ENCODE measurements around the gene HGF. TPM values are rescaled to one million over a fixed set of nuclear protein-coding genes. Genes with fewer than 3 reads are reported as not detected.

The HGF gene
- total and polyA plus RNA-seq, 2 experiments from 2014 or later: 13.4 to 33.2 TPM

GRCh38 chr7:81776161-81776560 lies 6.3 kb upstream of the HGF start:
- Histone ChIP-seq H3K27me3 (no peaks in the 10 kb centered on the region), H2AFZ (no peak overlapping the region), H3K9me2 (replicated peaks; ENCODE audit: insufficient read depth) (no peaks in the 10 kb centered on the region), H4K20me1 (ENCODE audit: insufficient read depth, poor library complexity, severe bottlenecking) (no peaks in the 10 kb centered on the region), H3K79me2 (no peaks in the 10 kb centered on the region), H3K27ac (no peak overlapping the region), H3K4me3 (no peak overlapping the region), H3K4me1 (ENCODE audit: insufficient read depth) (no peaks in the 10 kb centered on the region), H3K4me2 (no peak overlapping the region), H3K9me3 (ENCODE audit: low read depth) (no peaks in the 10 kb centered on the region), H3K36me3 (replicated peaks; ENCODE audit: insufficient read depth, low read depth) (no peaks in the 10 kb centered on the region)
- WGBS (ENCODE audit: low lambda C conversion rate, missing lambda C conversion rate): 71% methylated on average over 1 of the region's 1 CpG
- no peak for DNase-seq (ENCODE audit: low spot score)
- TF ChIP-seq EZH2 (IDR thresholded peaks at IDR 0.05; ENCODE audit: borderline replicate concordance) (no peak), EZH2phosphoT487 (IDR thresholded peaks at IDR 0.05; ENCODE audit: low read depth, severe bottlenecking, unreplicated experiment) (no peak), CTCF (IDR thresholded peaks at IDR 0.05; ENCODE audit: poor library complexity) (no peak)

GRCh38 chr7:81775560-81775959 lies 5.7 kb upstream of the HGF start:
- Histone ChIP-seq H3K27me3 (no peaks in the 10 kb centered on the region), H3K9me2 (replicated peaks; ENCODE audit: insufficient read depth) (no peaks in the 10 kb centered on the region), H3K4me2 (no peak overlapping the region), H3K4me3 (no peak overlapping the region), H2AFZ (no peak overlapping the region), H3K9me3 (ENCODE audit: low read depth) (no peaks in the 10 kb centered on the region), H3K4me1 (ENCODE audit: insufficient read depth) (no peaks in the 10 kb centered on the region), H3K79me2 (no peaks in the 10 kb centered on the region), H4K20me1 (ENCODE audit: insufficient read depth, poor library complexity, severe bottlenecking) (no peaks in the 10 kb centered on the region), H3K36me3 (replicated peaks; ENCODE audit: insufficient read depth, low read depth) (no peaks in the 10 kb centered on the region), H3K27ac (no peak overlapping the region)
- 86% methylated on average over 2 of the region's 2 CpGs for WGBS (ENCODE audit: low lambda C conversion rate, missing lambda C conversion rate)
- TF ChIP-seq EZH2 (IDR thresholded peaks at IDR 0.05; ENCODE audit: borderline replicate concordance) (no peak), EZH2phosphoT487 (IDR thresholded peaks at IDR 0.05; ENCODE audit: low read depth, severe bottlenecking, unreplicated experiment) (no peak), CTCF (IDR thresholded peaks at IDR 0.05; ENCODE audit: poor library complexity) (no peak)
- no peak for DNase-seq (ENCODE audit: low spot score)

- H4K20me1 ChIP-seq (ENCODE audit: insufficient read depth, poor library complexity, severe bottlenecking): no peaks in the 10 kb centered on the region
- no peak overlapping the region for H3K4me2 ChIP-seq
- H3K27ac ChIP-seq: no peak overlapping the region
- no peaks in the 10 kb centered on the region for H3K9me3 ChIP-seq (ENCODE audit: low read depth)
- no peaks in the 10 kb centered on the region for H3K36me3 ChIP-seq (replicated peaks; ENCODE audit: insufficient read depth, low read depth)
- H3K9me2 ChIP-seq (replicated peaks; ENCODE audit: insufficient read depth): no peaks in the 10 kb centered on the region
- H3K27me3 ChIP-seq: no peaks in the 10 kb centered on the region
- H2AFZ ChIP-seq: no peak overlapping the region
- no peak for TF ChIP-seq CTCF (IDR thresholded peaks at IDR 0.05; ENCODE audit: poor library complexity)
- no peak for TF ChIP-seq EZH2 (IDR thresholded peaks at IDR 0.05; ENCODE audit: borderline replicate concordance)
- H3K4me3 ChIP-seq: no peak overlapping the region
- no peaks in the 10 kb centered on the region for H3K79me2 ChIP-seq
- WGBS (ENCODE audit: low lambda C conversion rate, missing lambda C conversion rate): 81% methylated on average over 5 of the region's 5 CpGs
- no peaks in the 10 kb centered on the region for H3K4me1 ChIP-seq (ENCODE audit: insufficient read depth)
- no peak for DNase-seq (ENCODE audit: low spot score)
These were observed 4.7 kb upstream of the HGF start for GRCh38 chr7:81774551-81774950.

GRCh38 chr7:81770728-81771223 lies 929 bp upstream of the HGF start:
- WGBS (ENCODE audit: low lambda C conversion rate, missing lambda C conversion rate): 86% methylated on average over 7 of the region's 7 CpGs
- Histone ChIP-seq H3K27ac (no peak overlapping the region), H3K4me3 (no peak overlapping the region), H3K79me2 (peaks cover 14% of the 10 kb centered on the region), H3K9me3 (ENCODE audit: low read depth) (no peaks in the 10 kb centered on the region), H2AFZ (peak overlapping the region; percentile 26), H3K27me3 (peaks cover 6% of the 10 kb centered on the region), H3K36me3 (replicated peaks; ENCODE audit: insufficient read depth, low read depth) (no peaks in the 10 kb centered on the region), H3K4me1 (ENCODE audit: insufficient read depth) (no peaks in the 10 kb centered on the region), H3K9me2 (replicated peaks; ENCODE audit: insufficient read depth) (no peaks in the 10 kb centered on the region), H4K20me1 (ENCODE audit: insufficient read depth, poor library complexity, severe bottlenecking) (no peaks in the 10 kb centered on the region), H3K4me2 (peak overlapping the region; percentile 75)
- no peak for DNase-seq (ENCODE audit: low spot score)
- TF ChIP-seq CTCF (IDR thresholded peaks at IDR 0.05; ENCODE audit: poor library complexity): no peak
- TF ChIP-seq EZH2phosphoT487 (IDR thresholded peaks at IDR 0.05; ENCODE audit: low read depth, severe bottlenecking, unreplicated experiment): no peak
- no peak for TF ChIP-seq EZH2 (IDR thresholded peaks at IDR 0.05; ENCODE audit: borderline replicate concordance)

Measured in hepatocyte (in vitro differentiated cells).